NOMO-1 treated with dmso at 0.1 percent for 144 hours (cell line): ENCODE measurements around the gene FADS3.

ENCODE experiments used
- DNase-seq: peaks from one replicate; lab custom pipeline; 2025; ENCODE audit not compliant: unreplicated experiment; lab: John Stamatoyannopoulos, UW

The FADS3 gene, protein sequence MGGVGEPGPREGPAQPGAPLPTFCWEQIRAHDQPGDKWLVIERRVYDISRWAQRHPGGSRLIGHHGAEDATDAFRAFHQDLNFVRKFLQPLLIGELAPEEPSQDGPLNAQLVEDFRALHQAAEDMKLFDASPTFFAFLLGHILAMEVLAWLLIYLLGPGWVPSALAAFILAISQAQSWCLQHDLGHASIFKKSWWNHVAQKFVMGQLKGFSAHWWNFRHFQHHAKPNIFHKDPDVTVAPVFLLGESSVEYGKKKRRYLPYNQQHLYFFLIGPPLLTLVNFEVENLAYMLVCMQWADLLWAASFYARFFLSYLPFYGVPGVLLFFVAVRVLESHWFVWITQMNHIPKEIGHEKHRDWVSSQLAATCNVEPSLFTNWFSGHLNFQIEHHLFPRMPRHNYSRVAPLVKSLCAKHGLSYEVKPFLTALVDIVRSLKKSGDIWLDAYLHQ

DNA sequence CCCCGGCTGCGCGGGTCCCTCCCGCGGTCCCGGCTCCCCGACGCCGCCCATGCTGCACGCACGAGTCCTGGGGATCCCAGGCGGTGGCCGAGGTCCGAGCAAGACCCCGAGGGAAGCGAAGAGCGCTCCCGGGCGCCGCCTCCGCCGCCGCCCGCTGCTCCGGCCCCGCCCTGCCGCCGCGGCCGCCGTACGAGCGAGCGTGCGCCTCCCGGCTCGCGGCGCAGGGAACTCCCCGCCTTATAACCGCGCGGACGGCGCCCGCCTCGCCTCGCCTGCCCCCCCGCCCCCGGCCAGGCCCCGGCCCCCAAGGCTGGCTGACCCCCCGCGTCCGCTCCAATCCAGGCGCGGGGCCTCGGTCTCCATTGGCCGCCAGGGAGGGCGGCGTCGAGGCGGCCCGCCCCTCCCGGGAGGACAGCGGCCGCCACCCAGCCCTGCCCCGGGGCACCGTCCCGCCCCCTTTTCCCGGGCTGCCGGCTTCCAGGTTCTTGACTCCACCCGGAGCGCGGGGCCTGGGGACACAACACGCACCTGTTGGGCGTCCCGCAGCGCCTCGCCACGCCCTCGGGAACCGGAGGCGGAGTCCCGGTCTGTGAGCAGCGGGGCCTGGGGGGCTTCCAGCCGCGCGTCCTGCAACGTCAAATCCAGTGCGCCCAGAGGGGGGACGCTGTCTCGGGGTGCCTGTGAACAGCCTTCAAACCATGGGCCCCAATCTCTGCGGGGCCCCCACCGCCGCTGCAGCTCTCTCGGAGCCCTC lies at the start of gene FADS3:
FADS3 (minus strand) TSS at position 215 of the 754 bp plus-strand sequence; CDS start at position 51, 164 bp downstream.
- DNase-seq: peak; percentile 67

DNA sequence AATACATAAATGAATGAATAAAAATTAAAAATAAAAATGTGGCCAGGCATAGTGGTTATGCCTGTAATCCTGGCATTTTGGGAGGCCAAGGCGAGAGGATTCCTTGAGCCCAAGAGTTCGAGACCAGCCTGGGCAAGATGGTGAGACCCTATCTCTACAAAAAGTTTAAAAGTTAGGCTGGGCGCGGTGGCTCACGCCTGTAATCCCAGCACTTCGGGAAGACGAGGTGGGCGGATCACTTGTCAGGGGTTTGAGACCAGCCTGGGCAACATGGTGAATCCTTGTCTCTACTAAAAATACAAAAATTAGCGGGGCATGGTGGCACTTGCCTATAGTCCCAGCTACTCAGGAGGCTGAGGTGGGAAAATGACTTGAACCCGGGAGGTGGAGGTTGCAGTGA lies 49.1 kb upstream of the FADS3 start:
- DNase-seq: no peak

DNA sequence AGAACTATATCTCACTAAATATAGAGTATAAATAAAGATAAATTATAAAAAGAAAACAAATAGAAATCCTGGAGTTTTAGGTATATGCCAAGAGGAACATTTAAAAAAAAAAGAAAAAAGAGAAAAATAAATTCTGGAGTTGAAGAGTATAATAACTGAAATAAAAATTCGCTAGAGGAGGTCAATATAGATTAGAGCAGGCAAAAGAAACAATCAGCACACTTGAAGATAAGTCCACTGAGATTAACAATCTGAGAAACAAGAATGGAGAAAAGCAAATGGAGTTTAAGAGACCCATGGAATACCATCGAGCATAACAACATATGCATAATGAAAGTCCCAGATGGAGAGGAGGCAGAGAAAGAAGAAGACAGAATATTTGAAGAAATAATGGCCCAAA lies 44.5 kb upstream of the FADS3 start:
- DNase-seq: no peak

DNA sequence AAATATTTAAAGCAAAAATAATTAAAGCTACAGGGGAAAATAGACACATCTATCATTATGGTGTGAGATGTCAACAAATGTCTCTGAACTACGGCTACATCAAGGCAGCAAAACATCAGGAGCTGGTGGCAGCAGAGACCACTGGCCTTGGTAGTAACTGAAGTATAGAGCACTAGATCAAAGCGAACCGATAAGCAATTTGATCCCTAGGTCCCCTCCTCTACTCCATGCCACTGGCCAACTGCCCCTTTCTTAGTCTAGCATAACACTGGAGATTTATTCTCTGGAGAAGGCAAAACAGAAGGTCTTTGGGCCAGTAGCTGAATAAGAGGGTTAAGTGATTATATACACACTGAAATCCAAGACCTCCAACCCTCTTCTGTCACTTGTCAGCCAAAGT lies 39.6 kb upstream of the FADS3 start:
- DNase-seq: no peak

DNA sequence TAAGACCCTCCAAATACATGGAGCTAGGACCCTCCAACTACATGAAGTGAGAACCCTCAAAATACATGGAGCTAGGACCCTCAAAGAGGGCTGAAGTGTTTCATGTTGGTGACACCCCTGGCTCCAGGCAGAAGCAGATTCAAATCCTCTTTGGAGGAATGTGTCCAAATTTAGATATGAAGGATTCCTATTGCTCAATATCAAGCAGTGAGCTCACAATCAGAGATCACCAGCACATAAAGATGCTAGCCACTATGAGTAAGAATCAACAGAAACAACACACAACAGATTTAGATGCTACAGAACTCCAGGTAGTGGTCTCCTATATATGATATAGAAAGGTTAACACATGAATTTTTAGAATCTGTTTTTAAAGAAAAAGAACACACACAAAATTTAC lies 37.3 kb upstream of the FADS3 start:
- DNase-seq: no peak

DNA sequence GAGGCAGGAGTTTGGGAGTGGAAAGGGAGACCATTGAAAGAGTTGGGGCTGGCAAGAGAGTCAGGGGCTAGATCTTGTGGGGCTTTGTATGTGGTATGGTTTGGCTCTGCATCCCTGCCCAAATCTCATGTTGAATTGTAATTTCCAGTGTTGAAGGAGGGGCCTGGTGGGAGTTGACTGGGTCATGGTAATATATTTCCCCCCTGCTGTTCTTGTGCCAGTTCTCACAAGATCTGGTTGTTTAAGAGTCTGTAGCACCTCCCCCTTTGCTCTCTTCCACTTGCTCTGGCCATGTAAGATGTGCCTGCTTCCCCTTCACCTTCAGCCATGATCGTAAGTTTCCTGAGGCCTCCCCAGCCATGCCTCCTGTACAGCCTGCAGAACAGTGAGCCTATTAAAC lies 36.2 kb upstream of the FADS3 start:
- no peak for DNase-seq

DNA sequence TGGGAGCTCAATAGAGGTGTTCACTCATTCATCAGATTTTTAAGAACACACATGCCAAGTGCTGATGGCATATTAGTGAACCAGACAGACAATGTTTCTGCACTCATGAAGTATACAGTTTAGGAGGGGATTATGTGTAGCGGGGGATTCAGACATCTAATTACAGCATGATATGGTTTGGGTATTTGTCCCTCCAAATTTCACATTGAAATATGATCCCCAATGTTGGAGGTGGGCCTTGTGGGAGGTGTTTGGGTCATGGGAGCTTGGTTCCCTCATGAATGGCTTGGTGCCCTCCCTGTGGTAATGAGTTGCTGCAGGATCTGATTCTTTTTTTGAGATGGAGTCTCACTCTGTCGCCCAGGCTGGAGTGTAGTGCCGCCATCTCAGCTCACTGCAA lies 34.9 kb upstream of the FADS3 start:
- DNase-seq: no peak

DNA sequence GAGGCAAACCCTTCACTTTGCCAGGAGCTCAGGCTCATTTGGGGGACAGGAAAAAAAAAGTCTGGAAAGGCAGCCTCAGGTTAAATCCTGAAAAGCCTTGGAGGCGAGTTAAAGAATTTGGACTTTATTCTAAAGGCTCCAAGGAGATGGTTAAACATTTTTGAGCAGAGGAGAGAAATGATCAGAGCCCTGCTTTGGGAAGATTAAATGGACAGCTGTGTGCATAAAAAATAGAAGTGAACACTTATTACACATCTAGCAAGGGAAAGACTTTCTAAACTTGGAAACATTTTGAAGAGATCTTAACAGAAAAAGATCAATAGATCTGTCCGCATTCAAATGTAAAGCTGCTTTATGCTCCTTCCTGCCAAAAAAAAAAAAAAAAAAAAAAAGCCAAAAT lies 34.4 kb upstream of the FADS3 start:
- no peak for DNase-seq

DNA sequence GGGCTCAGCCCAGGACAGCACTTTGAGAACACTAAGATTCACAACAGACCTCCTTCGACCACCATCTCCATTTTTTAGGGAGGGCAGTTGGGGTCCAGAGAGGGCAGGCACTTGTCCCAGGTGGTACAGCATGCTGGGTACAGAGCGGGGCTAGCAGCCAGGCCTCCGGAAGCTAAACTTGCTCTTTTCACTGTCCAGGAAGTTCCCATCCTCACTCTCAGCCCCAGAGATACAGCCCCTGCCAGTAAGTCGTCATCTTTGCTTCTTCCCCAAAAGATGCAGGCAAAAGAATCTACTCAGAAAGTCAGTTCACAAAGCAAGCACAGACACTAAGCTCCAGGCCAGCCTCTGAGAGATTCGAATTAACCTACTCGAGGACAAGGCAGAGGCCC lies 32.7 kb upstream of the FADS3 start:
- DNase-seq: no peak

DNA sequence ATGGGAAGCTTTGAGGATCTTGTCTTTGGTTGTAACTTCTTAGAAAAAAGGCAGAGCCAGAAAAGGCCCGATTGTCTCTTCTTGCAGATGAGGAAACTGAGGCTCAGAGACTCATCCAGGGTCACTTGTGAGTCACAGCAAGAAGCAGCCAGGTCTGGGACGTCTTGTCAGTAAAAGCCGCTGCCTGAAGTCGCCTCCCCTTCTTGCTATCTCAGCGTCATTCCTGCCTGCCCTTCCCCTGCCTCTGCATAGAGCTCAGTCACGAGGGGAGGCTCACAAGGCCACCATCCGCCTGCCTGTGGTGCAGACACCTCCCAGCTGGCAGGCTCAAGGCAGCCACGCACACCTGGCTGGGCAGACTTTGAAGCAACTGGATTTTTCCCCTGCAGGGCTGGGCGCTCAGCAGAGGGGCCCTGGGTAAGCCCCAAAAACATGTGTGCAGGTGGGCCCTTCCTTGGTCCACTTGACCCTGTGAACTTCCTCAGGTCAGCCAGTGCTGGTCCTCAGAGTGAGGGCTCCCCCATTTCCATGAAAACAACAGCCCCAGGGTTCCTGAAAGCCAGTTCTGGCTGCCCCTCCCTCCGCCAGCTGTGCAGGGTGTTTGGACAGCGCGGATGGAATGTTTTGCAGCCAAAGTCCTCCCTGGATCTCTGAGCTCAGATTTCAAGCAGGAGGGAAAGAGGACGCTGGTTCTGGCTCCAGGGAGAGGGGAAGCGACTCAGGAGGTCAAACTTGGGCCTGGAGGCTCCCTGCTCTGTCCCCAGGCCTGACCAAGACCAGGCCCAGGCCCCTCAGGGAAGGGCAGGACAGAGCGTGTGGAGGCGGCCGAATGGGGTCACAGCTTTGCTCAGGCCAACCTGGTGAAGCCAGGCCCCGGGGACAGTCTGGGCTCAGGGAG lies 32.1 kb upstream of the FADS3 start:
- no peak for DNase-seq

DNA sequence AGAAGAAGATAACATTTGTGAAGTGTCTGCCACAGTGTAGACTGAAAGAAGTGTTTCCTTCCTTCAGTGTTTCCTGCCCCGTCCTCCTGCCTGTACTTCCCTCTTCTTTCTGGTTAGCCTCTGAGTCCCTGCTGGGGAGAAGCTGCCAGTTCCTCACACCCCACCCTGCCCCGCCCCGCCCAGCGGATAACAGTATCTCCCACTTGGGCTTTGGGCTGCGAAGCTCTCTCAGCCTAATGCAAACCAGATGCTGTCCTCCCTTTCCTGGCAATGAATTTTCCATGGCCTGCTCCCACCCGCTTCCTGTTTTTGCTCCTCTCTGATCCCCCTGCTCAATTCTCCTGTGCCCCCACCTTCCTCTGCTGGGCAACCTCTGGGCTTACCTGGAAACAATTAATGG lies 31.2 kb upstream of the FADS3 start:
- peak; percentile 82 for DNase-seq

DNA sequence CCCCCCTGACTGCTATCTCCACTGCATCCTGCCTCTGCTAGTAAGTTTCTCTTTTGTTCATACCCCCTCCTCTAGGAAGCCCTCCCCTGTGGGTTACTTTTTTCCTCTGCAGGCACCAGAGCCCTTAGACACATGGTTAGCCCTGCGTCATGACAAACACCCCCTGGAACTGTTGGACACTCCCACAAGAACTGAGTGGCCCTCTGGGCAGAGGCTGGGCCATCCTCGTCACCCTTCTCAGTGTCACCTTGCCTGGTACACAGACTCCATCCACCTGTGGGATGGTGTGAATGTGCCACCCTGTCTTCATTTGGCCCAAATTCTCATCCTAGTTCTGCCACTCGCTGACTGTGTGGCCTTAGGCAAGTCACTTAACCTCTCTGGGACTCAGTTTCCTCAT lies 30.1 kb upstream of the FADS3 start:
- DNase-seq: no peak

DNA sequence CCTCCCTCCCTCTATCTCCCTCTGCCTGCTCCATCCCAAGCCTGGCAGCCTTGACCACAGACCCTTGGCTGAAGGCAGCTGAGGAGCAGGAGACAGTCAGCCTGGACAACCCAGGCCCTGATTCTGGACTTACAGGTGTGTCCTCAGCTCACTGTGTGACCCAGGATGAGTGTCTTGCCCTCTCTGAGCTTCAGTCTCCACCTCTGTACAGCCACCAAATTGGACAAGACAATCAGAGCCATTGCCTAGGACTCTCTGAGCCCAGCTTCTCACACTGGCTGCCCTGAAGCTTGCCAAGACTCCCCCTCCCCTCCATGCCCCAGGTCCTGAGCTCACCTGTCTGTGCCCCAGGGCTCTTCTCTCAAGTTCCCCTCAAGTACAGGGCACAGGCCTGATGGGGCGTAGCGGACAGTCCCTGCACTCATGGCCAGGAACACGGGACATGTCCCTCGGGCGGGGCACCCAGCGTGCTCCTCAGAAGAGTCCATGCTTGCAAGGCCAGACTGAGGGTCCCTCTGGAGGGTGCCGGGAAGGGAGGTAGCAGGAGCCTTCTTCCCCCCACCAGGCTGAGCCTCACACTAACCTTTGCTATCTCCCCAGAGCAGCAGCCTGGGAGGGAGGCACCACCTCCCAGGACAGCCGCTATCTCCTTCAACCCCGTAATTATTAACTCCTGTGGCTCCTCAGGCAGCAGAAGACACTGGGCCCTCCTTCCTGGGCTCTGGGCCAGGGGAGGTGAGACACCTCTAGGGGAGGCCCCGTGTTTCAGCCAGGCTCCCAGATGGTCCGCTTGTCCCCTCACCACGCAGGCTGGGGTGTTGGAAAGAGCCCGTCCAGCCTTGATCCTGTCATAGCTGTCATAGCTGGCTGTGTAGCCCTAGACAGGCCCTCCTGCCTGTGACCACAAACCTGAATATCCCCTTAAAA lies 28.6 kb upstream of the FADS3 start:
- DNase-seq: no peak

DNA sequence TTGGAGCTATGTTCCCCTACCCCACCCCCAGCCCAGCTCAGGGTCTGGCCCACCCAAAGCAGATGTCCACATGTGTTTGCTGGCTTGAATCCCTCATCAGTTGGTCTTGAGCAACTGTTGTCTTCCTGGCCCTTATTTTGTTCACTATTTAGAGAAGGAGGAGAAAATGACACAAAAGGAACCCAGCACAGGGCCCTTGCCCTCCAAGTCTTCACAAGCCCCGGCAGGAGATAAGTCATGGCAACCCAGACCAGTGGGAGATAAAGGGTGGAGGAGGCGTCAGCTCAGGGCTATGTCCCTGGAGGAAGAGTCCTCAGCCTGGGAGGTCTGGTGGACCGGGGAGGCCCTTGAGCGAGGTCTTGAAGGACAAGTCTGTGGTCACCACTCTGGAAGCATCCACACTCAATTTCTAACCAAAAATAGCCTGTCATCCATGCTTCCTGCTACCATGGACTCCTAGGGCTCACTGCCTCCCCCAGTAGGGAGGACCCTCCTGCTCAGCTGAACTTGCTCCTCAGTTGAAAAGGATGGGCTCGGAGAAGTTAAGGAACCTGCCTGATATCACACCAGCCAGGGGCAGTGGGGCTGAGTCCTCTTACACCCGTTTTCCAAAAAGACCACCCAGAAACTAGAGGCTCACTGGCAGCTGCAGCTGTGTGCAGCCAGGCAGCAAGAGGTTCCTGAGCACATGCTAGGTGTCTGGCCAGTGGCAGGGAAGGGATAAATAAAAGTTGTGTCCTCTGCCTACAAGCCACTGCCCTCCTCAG lies 27.8 kb upstream of the FADS3 start:
- DNase-seq: no peak

DNA sequence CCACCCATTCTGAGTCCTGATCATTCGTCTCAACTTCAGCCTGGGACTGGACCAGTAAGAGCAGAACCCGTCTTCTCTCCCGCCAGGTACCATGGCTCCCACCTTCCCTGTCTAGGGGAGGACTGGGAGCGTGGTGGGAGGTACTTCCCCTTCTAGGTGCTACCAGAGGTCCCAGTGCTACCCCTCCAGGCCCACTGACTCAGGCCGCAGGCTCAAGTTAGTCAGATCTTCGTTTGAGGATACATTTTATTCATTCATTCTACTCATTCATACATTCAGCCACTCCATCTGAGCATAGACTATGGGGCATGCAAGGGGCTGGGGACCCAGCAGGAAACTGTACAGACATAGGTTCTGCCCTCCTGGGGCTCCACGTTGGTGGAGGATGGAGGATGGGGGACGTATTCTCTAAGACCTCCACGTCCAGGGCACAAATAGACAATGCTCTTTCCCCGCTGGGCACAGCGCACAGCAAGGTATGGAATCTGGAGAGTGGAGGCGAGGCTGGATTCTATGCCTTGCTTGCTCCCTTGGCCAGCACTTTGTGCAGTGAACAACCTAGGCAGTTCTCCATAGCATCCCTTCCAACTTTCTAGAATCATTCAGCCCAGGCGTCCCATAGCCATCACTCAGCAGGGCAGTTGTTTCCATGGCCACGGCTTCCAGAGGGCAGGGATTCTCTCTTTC lies 27.0 kb upstream of the FADS3 start:
- DNase-seq: no peak

DNA sequence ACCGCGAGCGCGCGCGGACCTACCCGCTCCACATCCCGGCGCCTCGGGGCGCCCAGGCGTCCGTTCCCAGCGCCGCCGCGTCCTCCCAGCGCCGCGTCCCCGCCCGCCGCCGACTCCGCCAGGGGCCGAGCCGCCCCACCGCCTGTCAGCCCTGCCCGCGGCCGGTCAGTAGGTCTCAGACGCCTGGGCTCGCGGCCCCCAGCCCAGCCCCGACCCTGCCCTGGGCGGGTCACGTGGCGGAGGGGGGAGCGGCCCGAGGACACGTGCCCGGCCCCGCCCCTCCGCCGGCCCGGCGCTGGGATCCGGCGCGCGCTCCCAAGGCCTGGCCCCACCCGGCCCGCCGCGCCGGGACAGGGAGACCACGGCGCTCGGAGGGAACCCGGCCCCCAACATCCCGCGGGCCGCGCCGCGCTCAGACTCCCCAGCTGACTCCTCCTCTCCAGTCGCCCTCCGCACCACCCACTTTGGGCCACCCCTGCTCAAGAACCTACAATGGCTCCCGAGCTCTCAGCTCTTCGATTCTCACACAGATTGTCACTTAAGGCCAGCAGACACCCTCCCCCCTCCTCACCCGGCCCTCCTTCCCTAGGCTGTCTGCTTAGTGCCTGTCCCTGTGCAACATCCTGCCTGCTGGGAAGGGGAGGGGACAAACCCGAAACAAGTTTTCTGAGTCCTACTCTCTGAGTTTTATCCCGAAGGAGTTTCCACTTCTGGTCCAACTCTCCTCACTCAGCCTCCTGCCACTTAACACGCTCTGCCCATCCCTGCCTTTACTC lies 26.2 kb upstream of the FADS3 start, which contains the start of gene RAB3IL1:
RAB3IL1 (minus strand) TSS at position 233 of the 776 bp plus-strand sequence; CDS start at position 34, 199 bp downstream.
- no peak for DNase-seq

DNA sequence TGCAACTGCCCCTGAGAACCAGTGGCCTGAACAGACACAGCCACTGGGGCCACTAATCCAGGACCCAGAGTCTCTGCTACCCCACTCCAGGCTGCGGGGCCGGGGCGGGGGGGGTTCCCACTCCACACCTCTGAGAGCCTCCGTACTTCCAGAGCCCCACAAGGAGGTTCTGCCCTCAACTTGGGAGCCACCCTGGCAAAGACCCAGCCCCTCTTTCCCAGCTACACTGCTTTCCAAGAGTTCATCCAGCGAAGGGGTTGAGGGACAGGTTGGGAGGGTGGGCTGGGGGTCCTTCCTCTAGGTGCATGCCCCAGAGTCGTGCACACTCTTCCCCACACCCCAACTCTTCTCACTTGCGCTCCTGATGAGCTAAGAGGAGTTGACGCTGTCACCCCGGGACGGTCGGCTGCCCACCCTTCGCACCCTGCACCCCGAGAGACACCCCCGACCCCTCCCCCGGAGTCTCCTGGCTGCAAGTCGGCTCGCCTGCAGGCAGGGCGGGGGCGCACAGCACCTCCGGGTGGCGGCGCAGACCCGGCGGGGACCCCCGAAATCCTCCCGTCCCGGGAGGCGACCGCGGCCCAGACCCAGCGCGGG lies 25.5 kb upstream of the FADS3 start:
- no peak for DNase-seq
